HG03575 (cell line): ENCODE data around the gene MIOX.
"Not testable (repeated sequence)": the region's sequence is repeated elsewhere in the genome, so short reads cannot be mapped to it uniquely, and the experiment has no call there.

Source experiments
- ATAC-seq: cut with Tn5 transposase; IDR thresholded peaks from one replicate; pipeline ENCODE4 v1.9.1; 2021; ENCODE audit not compliant: unreplicated experiment, insufficient number of reproducible peaks, low FRiP score; ENCODE audit errors: extremely low read depth

The MIOX gene

GRCh38 chr22:50506611-50507420, 20.2 kb downstream of the MIOX start:
- no peak for ATAC-seq

- ATAC-seq: no peak
These were observed 20.8 kb downstream of the MIOX start, which contains the start of gene LMF2 for GRCh38 chr22:50507421-50507990. Gene LMF2, minus strand, starts transcription at chr22:50507702. Its CDS starts 27 bp downstream, at chr22:50507675.

- no peak for ATAC-seq
These were observed 21.6 kb downstream of the MIOX start, which contains the start of gene NCAPH2 for GRCh38 chr22:50507991-50508884. Gene NCAPH2, plus strand, starts transcription at chr22:50508224. Its CDS starts 114 bp downstream, at chr22:50508338.

GRCh38 chr22:50508897-50509296, 22.2 kb downstream of the MIOX start:
- ATAC-seq: no peak

GRCh38 chr22:50513175-50513574, 26.5 kb downstream of the MIOX start:
- ATAC-seq: no peak

- ATAC-seq: no peak
These were observed 29.4 kb downstream of the MIOX start for GRCh38 chr22:50516068-50516467.

- ATAC-seq: no peak
These were observed 30.2 kb downstream of the MIOX start for GRCh38 chr22:50516891-50517290.

- ATAC-seq: no peak
These were observed 31.0 kb downstream of the MIOX start for GRCh38 chr22:50517495-50518260.

- ATAC-seq: no peak
These were observed 31.9 kb downstream of the MIOX start for GRCh38 chr22:50518606-50519005.

- no peak for ATAC-seq
These were observed 32.5 kb downstream of the MIOX start for GRCh38 chr22:50519151-50519550.

- ATAC-seq: not testable (repeated sequence)
These were observed 33.5 kb downstream of the MIOX start for GRCh38 chr22:50520184-50520583.

GRCh38 chr22:50520826-50521453, 34.3 kb downstream of the MIOX start:
- ATAC-seq: no peak

GRCh38 chr22:50521710-50522109, 35.1 kb downstream of the MIOX start:
- ATAC-seq: no peak

GRCh38 chr22:50522208-50522805, 35.6 kb downstream of the MIOX start:
- ATAC-seq: no peak

GRCh38 chr22:50522806-50523438, 36.3 kb downstream of the MIOX start:
- no peak for ATAC-seq

- no peak for ATAC-seq
These were observed 36.8 kb downstream of the MIOX start for GRCh38 chr22:50523458-50523805.

- no peak for ATAC-seq
These were observed 37.4 kb downstream of the MIOX start for GRCh38 chr22:50523806-50524675.
